DMS114 treated with DMSO at 0.1 percent for 48 hours (cell line): ENCODE measurements around the gene RBM44.
"Not testable (repeated sequence)": the region's sequence is repeated elsewhere in the genome, so short reads cannot be mapped to it uniquely, and the experiment has no call there.

Source experiments
- DNase-seq: peaks from one replicate; lab custom pipeline; 2025; ENCODE audit not compliant: unreplicated experiment; lab: John Stamatoyannopoulos, UW

The RBM44 gene

DNA sequence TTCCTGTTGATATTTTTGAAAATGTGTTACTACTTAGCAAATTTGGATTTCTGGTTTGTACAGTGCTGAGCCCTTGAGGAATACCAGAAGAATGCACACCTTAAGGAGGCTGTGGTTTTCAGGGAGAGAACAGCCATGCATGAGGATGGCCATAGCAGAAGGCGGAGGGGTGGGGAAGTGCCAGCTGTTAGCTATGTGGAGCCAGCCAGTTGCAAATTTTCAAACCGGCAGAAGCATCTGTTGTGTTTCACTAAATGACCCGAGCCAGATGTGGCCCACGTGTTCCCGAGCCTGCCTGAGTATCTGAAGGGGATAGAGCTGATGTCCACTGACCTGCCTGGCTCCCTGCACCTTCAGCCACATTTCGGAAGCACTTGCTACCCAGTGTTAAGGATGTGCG is 16.4 kb upstream of the RBM44 start:
- no peak for DNase-seq

DNA sequence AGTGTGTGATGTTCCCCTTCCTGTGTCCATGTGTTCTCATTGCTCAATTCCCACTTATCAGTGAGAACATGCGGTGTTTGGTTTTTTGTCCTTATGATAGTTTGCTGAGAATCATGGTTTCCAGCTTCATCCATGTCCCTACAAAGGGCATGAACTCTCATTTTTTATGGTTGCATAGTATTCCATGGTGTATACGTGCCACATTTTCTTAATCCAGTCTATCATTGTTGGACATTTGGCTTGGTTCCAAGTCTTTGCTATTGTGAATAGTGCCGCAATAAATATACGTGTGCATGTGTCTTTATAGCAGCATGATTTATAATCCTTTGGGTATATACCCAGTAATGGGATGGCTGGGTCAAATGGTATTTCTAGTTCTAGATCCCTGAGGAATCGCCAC is 14.9 kb upstream of the RBM44 start:
- not testable (repeated sequence) for DNase-seq

DNA sequence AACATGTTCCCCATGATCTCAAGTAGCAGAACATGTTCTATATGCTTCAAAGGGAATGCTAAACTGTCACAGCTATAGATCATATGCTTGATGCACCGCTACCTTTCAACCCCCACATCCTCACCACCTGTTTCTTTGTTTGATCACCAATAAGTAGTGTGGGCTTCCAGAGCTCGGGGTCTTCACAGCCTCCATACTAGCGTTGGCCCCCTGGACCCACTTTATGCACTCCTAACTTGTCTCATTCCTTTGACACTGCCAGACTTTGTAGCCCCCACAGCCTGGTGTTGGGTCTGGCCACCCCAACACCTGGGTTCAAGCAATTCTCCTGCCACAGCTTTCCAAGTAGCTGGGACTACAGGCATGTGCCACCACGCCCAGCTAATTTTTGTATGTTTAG is 11.6 kb upstream of the RBM44 start:
- no peak for DNase-seq

DNA sequence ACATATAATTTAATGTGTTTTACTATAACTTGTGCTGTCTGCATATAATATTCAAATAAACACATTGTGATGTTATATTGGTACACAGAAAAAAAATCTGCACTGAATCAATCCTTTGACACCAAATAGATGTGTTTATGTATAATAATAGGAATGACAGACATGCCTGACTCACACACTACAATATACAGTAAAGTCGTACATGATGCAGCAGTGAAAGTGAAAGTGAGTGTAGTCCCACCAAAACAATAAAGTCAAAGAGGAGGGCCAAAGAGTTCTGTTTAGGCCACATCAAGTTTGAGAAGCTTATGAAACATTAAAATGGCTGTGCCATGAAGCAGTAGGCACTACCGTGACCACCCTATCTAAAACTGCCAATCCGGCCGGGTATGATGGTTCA is 8.2 kb upstream of the RBM44 start:
- DNase-seq, result no peak

DNA sequence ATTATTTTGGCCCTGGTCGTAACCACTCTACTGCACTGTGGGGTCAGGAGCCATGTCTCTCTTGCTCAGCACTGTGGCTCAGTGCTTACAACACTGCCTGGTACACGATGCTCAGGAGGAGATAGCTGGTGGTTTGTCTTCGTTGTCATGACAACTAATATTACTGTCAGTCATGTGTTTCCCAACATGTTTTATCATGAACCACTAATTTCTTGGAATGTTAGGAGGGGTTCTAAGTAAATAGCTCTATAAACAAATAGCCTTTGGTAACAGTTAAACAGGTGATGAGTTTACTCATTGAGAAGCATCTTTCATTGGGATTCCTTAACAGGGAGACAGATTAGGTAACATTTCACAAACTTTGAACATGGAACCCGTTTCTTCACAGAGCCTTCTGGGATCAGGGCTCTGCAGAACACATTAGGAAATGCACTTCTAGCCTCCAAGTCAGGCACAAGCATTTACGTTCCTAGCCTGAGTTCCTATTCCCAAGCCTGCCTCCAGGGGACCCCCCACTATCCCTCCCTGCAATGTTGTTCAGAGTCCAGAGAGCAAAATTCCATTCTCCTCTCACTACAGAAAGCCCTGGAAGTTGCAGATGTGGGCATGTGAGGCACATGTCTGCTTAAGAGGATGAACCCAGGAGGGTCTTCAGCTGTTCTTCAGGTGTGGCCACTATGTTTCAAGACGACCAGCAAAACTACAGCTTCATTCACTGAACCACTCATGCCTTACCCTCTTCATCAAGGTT is 6.4 kb upstream of the RBM44 start:
- DNase-seq, result no peak

DNA sequence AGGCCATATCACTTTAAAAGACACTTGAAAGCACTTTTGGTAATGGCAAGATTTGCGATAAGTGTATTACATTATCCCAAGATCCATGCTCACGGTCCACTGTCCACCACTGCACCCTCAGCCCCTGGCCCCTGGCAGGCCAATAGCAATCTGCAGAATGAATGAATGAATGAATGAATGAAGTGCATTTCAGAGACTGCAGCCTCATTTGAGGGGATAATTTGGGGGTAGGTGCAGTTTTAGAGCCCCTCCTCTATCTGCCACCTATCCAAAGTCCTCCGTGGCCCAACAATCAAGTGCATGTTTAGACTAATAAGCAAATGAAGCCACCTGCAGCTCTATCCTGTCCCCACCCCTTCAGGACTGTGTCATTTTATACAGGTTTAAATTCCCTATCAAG is 1.3 kb upstream of the RBM44 start:
- no peak for DNase-seq

DNA sequence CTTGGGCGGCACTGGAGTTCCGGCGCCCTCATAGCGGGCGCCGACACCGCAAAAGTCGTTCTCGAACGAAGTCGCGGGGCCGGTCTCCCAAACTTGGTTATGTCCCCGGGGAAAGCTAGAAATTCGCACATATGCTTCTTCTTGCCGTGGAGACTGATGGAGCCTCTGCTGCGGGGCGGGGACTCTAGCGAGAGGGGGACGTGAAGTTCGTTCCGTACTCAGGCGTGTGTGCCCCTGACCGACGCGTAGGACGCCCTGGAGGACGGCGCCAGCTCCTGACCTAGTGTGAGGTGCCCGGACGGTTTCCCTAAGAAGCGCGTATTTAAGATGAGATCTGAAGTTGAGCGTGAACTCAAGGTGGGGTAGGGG is 465 bp downstream of the RBM44 start:
- DNase-seq, result no peak

DNA sequence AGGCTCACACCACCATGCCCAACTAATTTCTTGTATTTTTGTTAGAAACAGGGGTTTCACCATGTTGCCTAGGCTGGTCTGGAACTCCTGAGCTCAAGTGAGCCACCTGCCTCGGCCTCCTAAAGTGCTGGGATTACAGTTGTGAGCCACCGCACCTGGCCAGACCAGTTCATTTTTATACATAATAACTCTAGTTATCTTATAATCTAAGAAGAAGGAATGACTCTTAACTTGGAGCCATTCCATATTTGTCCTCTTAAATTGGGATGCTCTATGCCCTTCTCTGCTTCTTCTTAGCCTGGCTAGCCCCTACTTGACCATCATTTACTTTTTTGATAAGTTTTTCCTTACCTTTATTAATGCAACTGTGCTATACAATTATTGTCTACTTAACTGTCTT is 2.9 kb downstream of the RBM44 start:
- no peak for DNase-seq

DNA sequence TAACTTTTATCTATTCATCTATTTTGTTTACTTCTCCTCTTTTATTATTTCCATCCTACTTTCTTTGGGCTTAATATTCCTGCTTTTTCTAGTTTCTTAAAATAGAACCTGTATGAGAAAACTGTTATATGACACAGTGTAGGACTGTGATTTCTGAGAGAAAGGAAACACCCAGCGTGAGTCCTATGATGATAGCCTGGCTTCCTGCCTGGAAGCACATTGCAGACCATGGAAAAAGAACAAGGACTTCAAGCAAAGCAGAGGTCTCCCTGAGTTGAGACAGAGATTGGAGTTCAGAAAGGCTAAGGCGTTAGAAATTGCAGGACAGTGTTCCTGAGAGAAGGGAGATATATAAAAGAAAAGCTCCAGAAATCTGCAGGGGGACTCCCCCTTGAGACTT is 7.8 kb downstream of the RBM44 start:
- no peak for DNase-seq

DNA sequence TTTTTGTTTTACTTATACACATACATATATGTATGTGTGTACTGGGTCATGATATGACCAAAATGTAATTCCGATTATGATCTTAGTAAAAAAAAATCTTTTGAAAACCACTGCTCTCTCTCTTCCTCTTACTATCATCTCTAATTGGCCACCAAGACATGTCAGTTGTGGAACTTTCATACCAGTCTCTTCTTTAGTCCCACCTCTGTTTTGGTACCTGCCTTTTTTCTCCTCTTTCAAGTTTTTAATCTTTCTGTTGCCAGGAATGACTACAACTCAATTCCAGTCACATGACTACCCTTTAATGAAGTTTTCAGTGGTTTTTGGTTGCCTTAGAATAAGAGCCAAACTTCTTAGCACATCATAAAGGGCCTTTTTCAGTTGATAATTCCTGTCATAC is 17.1 kb downstream of the RBM44 start:
- no peak for DNase-seq

DNA sequence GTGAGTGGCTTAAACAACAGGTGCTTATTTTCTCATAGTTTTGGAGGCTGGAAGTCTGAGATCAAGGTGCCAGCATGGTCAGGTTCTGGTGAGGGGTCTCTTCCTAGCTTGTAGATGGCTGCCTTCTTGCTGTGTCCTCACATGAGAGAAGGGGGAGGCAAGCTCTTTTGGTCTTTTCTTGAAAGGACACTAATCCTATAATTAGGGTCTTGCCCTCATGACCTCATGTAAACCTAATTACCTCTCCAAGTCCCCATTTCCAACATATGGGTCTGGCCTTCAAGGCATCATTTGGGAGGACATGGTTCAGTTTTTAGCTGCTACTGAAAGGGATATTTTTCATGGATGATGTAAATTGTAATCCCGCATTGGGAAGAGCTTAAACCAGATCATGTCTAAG is 18.0 kb downstream of the RBM44 start:
- no peak for DNase-seq

DNA sequence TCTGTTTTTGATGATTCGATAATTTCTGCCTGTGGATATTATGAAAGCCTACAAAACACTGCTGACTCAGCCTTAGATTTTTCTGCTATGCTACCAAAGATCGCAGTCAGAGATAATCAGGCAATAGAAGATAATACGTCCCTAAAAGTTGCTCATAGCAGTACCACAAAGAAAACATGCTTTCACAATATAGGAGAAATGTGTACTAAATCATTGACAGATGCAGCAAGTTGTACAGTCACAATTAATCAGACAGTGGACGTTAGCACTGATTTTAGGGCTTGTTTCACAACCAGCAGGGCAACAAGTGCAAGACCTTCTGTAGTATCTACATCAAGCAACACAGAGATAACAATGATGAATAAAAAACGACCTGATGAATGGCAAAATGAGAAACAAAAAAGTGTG is 19.5 kb downstream of the RBM44 start:
- no peak for DNase-seq

DNA sequence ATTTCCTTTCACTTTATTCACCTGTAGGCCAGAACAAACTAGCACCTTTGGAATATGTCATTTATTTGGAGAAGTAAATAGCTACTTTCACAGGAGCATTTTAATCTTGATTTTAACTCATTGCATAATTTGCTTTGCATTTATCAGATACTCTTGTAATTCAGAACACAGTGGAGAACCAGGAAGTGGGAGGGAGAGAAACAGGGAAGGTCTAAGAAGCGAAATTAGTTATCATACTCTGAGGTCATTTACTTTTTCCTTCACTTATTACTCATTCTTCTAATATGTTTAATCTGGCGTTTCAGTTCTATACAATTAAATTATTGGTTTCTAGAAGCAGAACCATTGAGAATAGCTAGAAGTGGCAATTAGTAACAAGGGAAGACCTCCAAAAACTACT is 20.7 kb downstream of the RBM44 start:
- no peak for DNase-seq

DNA sequence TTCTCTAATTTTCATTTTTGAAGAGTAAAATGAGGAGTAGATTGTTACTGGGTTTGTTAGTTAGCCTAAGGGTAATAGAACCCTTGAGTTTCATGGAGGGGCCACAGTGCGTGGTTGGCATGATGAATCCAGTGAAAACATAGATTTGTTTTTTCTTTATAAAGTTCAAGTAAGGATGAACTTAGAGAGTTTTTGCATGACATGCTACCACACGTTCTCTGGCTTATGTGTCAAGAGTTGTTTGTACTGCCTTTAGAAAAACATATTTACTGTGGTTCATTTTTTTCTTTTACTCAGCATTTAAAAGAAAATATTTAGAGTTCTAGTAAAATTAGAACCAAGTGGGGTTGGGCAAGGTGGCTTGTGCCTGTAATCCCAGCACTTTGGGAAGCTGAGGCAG is 21.8 kb downstream of the RBM44 start:
- no peak for DNase-seq

DNA sequence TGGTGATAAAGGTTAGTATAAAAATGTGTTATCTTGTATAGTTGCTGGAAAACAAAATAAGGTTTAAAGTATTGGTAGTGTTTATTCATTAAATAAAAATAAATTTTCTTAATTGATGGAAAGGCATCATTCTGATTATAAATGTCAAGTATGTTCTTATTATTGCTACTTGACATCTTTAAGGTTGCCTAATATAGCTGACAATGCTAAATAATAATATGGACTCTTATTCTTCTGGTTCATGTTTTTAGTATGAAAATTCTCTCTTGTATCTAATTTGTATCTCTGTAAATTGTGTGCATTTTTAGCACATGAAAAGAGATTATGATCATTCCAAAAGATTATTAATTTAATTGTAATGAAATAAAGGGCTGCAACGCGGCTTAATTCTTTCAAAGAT is 25.0 kb downstream of the RBM44 start:
- no peak for DNase-seq

DNA sequence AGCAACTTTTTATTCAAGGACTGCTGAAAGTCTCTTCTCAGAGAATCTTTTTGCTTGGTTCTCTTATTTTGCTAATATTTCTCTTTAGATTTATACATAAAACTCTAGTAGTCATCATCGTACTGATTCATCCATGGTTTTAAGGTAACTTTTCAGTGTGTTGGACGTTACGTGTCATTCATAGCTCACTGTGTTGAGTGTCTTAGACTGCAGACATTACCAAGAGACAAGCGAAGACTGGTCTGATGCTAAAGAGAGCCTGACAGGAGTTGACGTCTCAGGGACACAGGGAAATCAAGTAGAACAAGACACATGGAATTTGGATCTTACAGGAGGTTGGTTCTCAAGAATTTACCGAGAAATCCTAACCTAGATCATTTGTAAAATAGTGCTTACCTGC is 25.5 kb downstream of the RBM44 start:
- DNase-seq, result no peak

DNA sequence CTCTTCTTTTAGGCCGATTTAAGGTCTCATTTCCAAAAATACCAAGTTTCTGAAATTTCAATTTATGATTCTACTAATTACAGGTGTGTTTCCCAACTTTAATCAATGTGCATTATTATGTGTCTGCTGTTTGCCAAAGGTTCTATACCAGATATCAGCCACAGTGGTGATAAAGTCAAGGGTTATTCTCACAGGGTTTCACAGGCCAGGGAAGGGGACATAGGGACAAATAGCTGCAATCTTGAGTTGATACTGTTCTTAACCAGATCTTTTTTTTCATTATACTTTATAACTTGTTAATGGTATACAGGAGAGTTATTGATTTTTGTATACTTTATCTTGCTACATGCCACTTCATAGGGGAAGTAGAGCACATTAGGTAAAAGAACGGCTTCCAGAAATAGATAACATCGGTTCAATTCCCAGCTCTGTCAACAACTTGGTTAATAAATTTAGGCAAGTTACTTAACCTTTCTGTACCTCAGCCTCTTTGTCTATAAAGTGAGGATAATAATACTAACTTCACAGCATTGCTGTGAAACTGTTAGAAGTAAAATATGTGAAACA is 28.9 kb downstream of the RBM44 start:
- no peak for DNase-seq

DNA sequence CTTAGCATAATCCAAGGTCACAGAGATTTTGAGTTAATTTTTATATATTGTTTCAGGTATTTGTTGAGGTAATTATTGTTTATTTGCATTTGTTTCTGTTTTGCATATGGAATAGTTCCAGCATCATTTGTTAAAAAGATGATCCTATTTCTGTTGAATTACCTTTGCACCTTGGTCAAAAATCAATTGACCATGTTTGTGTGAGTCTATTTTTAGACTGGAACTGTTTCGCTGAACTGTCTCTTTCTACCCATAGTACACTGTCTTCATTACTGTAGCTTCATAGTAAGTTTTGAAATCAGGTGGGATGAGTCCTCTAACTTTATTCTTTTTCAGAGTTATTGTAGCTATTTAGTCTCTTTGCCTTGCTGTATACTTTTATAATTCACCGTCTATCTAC is 31.9 kb downstream of the RBM44 start:
- DNase-seq, result no peak

DNA sequence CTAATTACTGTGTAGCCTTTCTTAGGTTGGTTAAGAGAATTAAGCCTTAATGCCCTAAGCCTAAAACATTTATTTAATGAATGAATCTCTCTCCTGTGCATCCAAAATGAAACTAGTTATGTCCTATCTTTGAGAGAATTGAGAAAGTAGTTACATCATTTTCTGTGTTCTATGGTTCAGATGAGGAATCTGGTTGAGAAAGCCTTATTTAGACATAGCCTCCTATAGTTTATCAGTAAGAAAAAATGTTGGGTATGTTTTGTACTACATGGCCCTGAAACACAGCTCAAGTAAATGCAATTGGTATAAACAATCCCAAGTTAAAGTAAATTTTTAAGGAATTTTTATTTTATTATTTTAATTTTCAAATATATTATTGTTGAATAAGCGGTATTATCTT is 35.0 kb downstream of the RBM44 start:
- no peak for DNase-seq

DNA sequence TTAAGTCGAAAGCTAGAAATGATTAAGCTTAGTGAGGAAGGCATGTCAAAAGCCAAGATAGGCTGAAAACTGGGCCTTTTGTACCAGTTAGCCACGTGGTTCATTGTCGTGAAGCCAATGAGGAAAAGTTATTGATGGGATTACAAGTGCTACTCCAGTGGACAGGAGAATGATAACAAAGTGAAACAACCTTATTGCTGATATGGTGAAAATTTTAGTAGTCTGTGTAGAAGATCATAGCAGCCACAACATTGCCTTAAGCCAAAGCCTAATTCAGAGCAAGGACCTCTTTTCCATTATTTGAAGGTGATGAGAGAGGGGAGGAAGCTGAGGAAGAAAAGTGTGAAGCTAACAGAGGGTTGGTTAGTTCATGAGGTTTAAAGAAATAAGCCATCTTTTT is 36.8 kb downstream of the RBM44 start:
- DNase-seq, result no peak

DNA sequence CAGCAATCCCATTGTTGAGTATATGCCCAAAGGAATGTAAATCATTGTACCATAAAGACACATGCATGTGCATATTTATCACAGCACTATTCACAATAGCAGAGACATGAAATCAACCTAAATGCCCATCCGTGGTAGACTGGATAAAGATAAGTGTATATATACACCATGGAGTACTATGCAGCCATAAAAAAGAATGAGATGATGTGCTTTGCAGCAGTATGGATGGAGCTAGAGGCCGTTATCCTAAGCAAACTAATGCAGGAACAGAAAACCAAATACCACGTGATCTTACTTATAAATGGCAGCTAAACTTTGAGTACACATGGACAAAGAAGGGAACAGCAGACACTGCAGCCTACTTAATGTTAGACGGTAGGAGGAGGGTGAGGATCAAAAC is 42.5 kb downstream of the RBM44 start:
- DNase-seq, result no peak

DNA sequence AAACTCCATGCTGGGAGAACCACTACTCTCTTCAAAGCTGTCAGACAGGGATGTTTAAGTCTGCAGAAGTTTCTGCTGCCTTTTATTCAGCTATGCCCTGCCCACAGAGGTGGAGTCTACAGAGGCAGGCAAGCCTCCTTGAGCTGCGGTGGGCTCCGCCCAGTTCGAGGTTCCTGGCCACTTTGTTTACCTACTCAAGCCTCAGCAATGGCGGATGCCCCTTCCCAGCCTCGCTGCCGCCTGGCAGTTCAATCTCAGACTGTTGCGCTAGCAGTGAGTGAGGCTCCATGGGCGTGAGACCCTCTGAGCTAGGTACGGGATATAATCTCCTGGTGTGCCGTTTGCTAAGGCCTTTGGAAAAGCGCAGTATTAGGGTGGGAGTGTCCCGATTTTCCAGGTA is 50.4 kb downstream of the RBM44 start:
- DNase-seq, result not testable (repeated sequence)

DNA sequence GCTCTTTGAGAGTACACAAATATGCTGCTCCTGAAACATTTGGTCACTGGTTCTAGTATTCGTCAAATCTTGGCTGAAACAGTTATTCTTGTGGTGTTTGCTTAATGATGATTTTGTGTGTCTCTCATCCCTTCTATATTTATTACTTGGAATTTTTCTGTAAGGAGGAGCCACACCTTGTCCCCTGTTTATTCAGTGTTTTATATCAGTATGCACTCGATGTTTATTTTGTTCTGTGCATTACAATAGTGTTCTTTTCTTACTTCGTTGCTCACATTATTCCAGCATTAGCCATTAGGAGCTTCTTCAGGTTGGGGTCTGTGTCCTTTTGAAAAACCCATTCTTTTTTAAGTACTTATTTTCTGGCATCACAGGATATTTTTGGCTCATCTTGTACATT is 55.7 kb downstream of the RBM44 start:
- no peak for DNase-seq
